T-helper 2 cell (primary cell): Measurements from ENCODE around the gene PPFIBP2.

Source experiments
- DNase-seq, 5 experiments: peaks; one replicate each; pipeline versions ENCODE4 v3.0.0 to v3.0.0-alpha.2; 2012 to 2022

The PPFIBP2 gene

GRCh38 chr11:7528514-7529049 is 14.8 kb downstream of the PPFIBP2 start:
- no peak for DNase-seq

- no peak for DNase-seq
These were observed 16.3 kb downstream of the PPFIBP2 start for GRCh38 chr11:7530013-7530640.

GRCh38 chr11:7531011-7531410 is 17.2 kb downstream of the PPFIBP2 start:
- no peak for DNase-seq

DNA sequence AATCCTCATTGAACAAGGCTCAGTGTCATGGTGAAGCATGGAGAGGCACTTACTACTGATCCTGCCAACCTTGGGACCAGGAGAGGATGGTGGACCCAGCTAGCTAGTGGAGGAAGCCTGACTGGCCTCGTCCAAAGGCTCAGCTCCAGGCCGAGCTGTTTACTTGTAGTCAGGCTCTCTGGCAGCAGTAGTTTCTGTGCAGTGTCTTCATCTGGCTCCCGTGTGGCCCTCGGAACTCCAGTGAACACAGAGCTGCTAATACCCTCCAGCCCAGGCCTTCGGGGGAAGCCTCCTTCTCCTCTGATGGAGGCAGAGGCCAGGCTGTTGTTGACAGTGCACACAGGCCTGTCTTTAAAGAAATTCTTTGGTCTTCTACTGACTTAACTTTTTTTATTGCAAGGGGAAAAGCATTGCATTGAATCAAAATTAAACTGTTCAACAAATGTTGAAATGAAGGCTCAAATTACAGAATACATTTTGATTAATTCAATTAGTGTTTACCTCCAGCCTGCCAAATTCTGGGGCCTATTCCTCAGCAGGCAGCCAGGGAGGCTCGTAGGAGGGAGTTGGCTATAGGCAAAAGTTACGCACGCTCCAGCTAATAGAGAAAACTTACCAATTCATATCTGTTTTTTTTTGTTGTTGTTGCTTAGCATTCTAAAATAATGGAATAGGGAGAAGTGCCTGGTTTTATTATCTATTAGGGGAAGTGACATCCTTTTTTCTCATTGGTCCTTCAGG is 18.8 kb downstream of the PPFIBP2 start:
- DNase-seq: no peak

DNA sequence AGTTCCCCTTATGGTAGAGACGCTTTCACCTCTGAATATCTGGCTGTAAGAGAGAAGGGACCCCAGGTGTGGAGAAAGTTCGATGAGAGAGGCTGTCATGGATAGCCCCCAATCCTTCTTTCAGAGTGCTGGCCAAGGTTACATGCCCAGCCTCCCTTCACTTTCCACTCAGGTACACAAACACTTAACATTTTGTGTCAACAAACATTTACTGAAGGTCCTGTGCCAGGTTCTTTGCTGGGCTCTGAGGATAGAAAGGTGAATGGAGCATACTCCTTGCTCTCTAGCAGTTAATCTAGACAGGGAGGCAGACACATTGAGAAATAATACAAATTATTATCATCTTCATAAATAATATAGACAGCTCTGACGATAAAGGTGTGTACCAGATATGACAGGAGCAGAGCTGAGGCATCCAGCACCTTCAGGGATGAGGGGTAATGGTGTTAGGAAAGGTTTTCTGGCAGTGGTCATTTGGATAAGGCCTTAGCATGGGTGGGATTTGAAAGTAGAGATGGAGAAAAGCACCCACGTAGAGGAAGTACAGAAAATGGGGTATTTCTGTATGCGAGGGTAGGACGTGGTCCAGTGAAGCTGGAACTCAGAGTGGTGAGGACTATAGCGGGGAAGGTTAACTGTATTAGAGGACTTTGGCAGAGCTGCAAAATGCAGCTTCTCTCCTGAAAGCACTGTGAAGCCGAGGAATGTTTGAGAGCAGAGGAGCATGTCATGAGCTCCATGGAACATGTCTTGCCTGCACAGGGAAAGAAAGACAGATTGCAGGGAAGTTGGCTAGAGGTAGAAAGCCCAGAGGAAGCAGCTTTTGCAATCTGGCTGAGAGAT is 19.6 kb downstream of the PPFIBP2 start:
- DNase-seq: no peak

DNA sequence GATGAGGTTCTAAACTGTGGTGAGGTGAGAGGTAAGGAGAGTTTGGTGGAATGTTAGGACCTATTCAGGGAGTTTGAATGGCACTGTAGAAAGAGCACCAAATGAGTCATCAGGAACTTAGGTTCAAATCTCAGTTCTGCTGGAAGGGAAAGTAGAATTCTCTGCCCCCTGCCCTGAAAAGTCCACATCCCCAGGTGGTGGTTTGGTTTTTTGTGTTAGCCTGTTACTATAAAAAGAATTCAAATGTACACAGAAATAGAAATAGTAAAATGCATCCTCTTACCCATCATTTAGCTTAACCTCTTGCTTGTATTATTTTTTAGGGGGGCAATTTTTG is 20.2 kb downstream of the PPFIBP2 start:
- DNase-seq: no peak

DNA sequence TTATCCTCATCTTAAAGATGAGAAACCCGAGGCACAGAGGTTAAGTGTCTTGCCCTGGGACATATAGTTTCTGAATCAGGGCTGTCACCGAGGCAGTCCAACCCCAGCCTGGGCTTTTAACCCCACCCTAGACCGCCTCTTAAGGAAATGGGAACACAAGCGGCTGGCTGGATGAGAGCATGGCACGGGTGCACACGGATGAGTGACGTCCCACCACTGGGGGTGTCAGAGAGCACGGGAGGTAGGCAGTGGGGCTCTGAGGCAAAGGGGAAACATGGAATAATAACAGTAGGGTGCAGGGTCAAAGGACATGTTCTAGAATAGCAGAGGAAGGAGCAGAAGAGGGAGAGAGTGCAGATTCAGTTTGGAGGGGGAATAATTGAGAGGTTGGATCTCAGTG is 22.3 kb downstream of the PPFIBP2 start:
- DNase-seq: no peak

DNA sequence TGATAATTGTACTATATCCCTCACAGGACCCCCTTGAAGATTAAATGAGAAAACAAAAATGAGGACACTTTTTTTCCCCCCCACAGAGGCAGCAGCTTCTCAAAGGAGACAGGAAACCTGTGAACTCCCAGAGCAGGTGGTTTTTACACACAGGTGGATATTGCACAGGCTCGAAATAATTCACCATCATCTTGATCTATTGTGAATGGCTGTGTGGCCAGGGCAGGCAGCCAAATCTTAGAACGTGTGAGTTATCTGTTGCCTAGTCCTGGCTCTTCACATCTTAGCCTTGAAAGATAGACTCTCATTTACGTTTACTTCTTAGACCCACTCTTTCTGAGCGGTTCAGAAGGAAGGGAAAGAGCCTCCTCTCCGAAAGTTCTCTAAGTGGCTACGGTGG is 23.5 kb downstream of the PPFIBP2 start:
- DNase-seq: no peak

DNA sequence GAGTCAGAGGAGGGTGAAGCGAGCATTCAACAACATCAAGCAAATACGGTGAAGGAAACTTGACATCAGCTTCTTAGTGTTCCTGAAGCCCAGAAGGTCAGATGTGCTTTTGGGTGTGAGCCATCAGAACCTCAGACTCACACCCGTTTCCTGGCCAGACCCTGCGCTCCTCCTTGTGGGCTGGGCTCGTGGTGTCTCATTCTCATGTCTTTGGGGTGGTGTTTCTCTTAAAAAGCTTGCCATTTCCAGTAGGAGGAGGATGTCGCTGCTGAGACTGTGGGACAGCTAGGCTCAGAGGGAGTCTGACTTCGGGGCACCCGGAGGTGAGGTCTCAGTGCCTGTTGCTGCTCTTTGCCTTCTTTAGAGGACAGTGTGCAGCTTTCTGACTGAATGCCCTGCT is 24.2 kb downstream of the PPFIBP2 start:
- peak in 1 of 5 experiments; percentile 21 for DNase-seq

GRCh38 chr11:7538466-7539454 is 25.0 kb downstream of the PPFIBP2 start:
- DNase-seq: no peak

- no peak for DNase-seq
These were observed 27.2 kb downstream of the PPFIBP2 start for GRCh38 chr11:7540830-7541555.

GRCh38 chr11:7543302-7543701 is 29.5 kb downstream of the PPFIBP2 start:
- DNase-seq: no peak

GRCh38 chr11:7544021-7544420 is 30.2 kb downstream of the PPFIBP2 start:
- no peak for DNase-seq

DNA sequence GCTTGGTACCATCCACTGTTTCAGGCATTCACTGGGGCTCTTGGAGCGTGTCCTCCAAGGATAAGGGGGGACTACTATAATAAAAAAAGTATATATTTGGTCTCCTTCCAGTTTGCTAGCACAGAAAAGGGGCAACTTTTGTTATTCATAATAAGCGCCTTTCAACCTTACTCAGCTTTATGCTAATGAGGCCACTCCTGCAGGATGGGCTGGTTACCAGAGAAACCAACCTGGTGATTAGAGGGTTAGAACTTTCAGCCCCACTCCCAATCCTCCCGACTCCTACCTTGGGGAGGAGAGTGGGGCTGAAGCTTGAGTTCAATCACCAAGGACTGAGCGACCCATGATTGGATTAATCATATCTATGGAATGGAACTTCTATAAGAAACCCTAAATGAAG is 31.8 kb downstream of the PPFIBP2 start:
- DNase-seq: no peak

DNA sequence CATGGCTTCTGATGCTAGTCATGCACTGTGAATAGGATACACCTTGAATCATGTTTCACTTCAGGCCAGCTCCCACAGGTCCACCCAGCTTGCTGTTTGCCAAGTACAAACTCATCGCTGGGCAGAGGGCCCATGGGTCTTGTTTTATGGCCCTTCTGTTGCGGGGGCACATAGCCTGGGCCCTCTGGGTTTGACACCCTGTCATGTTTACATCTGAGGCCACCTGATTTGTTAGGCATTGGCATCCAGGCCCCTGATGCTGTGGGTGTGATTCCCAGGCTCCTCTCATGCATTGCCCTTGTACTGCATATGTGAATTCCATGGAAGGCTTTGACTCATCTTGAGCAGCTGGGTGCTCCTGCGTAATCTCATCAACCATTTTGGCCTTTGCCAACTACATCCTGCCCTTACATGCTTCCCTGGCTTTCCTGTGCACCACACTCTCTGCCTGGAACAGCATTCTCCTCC is 32.6 kb downstream of the PPFIBP2 start:
- DNase-seq: no peak

DNA sequence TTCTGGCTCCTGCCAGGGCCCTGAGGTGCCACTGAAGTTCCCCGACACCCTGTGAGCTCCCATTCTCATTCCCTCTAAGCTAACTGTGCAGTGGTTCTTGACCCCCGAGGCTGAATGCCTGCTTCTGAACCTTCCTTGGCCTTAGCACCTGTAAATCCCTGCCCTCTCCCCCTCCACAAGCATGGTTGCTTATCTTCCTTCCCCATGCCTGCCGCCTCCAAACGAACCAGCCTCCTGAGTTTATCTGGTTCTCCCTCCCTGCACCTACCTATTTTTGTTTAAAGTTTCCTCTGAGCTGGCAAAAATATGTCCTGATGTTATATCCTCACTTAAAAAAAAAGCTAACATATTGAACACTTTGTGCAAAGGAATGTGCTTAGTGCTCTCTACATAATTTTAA is 33.9 kb downstream of the PPFIBP2 start:
- DNase-seq: no peak

DNA sequence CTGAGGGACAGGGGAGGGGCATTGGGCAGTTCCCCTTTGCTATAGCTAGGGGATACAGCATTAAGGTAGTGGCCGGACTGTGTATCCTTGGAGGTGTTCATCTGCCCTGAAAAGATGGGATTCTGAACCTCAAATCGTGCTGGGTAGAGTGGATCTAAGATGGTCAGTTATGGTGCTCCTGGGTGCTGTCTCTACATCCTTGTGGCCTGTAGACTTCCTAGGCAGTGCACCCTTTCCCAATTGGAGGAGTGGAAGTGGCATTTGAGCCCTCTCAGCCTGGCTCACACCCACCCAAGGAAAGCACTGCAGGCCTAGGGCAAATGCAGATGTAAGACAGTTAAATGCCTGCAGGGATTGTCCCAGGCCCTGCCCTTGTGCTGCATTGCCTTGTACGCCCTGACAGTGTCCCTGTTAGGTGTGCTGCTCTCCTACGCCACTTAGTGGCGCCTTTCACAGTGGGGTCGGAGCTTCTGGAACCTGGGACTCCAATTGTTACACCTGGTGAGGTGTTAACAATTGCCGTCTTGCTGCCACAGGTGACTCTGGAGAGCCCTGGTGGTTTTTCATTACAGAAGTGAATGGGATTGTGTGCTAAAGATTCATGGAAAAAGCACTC is 35.0 kb downstream of the PPFIBP2 start:
- DNase-seq: peak in 1 of 5 experiments; percentile 34

DNA sequence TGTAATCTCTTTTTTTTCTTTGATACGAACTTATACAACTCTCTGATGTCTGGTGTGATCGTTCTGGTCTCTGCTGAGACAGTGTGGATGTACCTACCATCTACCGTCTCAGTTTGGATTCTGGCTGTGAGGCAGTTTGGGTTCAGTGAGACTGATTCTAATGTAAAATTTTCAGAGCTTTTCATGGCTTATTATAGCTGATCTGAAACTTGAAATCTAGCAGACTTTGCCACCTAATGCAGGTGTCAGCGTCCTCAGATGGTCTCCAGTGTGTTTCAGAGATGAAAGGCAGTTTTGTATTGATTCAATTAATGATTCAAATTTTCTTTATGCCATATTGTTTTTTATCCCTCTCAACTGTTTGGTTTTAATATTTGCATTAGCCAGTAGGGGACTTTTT is 35.9 kb downstream of the PPFIBP2 start:
- DNase-seq: no peak

- DNase-seq: no peak
These were observed 37.8 kb downstream of the PPFIBP2 start for GRCh38 chr11:7551571-7551970.

- no peak for DNase-seq
These were observed 38.9 kb downstream of the PPFIBP2 start for GRCh38 chr11:7552666-7553065.
